NCI-H2107 treated with DMSO at 0.1 percent for 48 hours (cell line): ENCODE measurements around the gene QRFP.

Experiments used
- DNase-seq: peaks from one replicate; lab custom pipeline; 2025; ENCODE audit not compliant: unreplicated experiment; lab: John Stamatoyannopoulos, UW

QRFP gene

GRCh38 chr9:130896233-130897014, at the start of gene QRFP:
TSS of gene QRFP (minus strand) at chr9:130896812. CDS start at chr9:130893838, 2,974 bp downstream.
- no peak for DNase-seq

GRCh38 chr9:130945173-130945572, 48.6 kb upstream of the QRFP start:
- no peak for DNase-seq

GRCh38 chr9:130944510-130945058, 48.0 kb upstream of the QRFP start:
- no peak for DNase-seq

- DNase-seq: no peak
Observed at GRCh38 chr9:130943777-130944176, 47.2 kb upstream of the QRFP start.

- no peak for DNase-seq
Observed at GRCh38 chr9:130943221-130943620, 46.6 kb upstream of the QRFP start.

- DNase-seq: no peak
Observed at GRCh38 chr9:130942679-130943078, 46.1 kb upstream of the QRFP start.

GRCh38 chr9:130942084-130942483, 45.5 kb upstream of the QRFP start:
- no peak for DNase-seq

GRCh38 chr9:130940693-130941576, 44.3 kb upstream of the QRFP start:
- peak; percentile 46 for DNase-seq

- DNase-seq: no peak
Observed at GRCh38 chr9:130940027-130940549, 43.5 kb upstream of the QRFP start.

GRCh38 chr9:130939405-130940026, 42.9 kb upstream of the QRFP start:
- no peak for DNase-seq

GRCh38 chr9:130938652-130939404, 42.2 kb upstream of the QRFP start, which contains the start of gene FIBCD1:
TSS of gene FIBCD1 (minus strand) at chr9:130939247. CDS start at chr9:130938607, 640 bp downstream.
- DNase-seq: no peak

- DNase-seq: no peak
Observed at GRCh38 chr9:130938184-130938651, 41.6 kb upstream of the QRFP start.

- no peak for DNase-seq
Observed at GRCh38 chr9:130937146-130938076, 40.8 kb upstream of the QRFP start.

- no peak for DNase-seq
Observed at GRCh38 chr9:130936285-130937117, 39.9 kb upstream of the QRFP start.

- DNase-seq: no peak
Observed at GRCh38 chr9:130935648-130936271, 39.1 kb upstream of the QRFP start.

- no peak for DNase-seq
Observed at GRCh38 chr9:130934702-130935647, 38.4 kb upstream of the QRFP start.

GRCh38 chr9:130934246-130934645, 37.6 kb upstream of the QRFP start:
- DNase-seq: no peak
